Measurements from ENCODE around the gene RAD51B.

The RAD51B gene

GRCh38 chr14:68106456-68106855, 286.9 kb downstream of the RAD51B start:
- Histone ChIP-seq H3K4me1 (ENCODE audit: insufficient read depth, poor library complexity, severe bottlenecking) (peaks cover 10% of the 10 kb centered on the region), H3K36me3 (ENCODE audit: low read depth) (no peaks in the 10 kb centered on the region), H3K4me3 (ENCODE audit: severe bottlenecking) (no peak overlapping the region), H3K27me3 (ENCODE audit: insufficient read depth, poor library complexity, severe bottlenecking) (no peaks in the 10 kb centered on the region), H3K27ac (ENCODE audit: poor library complexity, severe bottlenecking) (no peak overlapping the region), H3K9me3 (ENCODE audit: severe bottlenecking) (peaks cover 5% of the 10 kb centered on the region)
- ATAC-seq (ENCODE audit: low read depth) (no peak), DNase-seq (ENCODE audit: low spot score) (no peak)
- no peak for TF ChIP-seq CTCF (IDR thresholded peaks at IDR 0.05; ENCODE audit: poor library complexity, severe bottlenecking)

GRCh38 chr14:68106905-68107304, 287.3 kb downstream of the RAD51B start:
- no peak for ATAC-seq (ENCODE audit: low read depth)
- Histone ChIP-seq H3K9me3 (ENCODE audit: severe bottlenecking) (peaks cover under 1% of the 10 kb centered on the region), H3K36me3 (ENCODE audit: low read depth) (no peaks in the 10 kb centered on the region), H3K27ac (ENCODE audit: poor library complexity, severe bottlenecking) (no peak overlapping the region), H3K4me1 (ENCODE audit: insufficient read depth, poor library complexity, severe bottlenecking) (peaks cover 10% of the 10 kb centered on the region), H3K27me3 (ENCODE audit: insufficient read depth, poor library complexity, severe bottlenecking) (no peaks in the 10 kb centered on the region), H3K4me3 (ENCODE audit: severe bottlenecking) (no peak overlapping the region)
- TF ChIP-seq CTCF (IDR thresholded peaks at IDR 0.05; ENCODE audit: poor library complexity, severe bottlenecking) = no peak
- no peak for DNase-seq (ENCODE audit: low spot score)

GRCh38 chr14:68109132-68109900, 289.7 kb downstream of the RAD51B start:
- Histone ChIP-seq H3K27ac (ENCODE audit: poor library complexity, severe bottlenecking) (no peak overlapping the region), H3K9me3 (ENCODE audit: severe bottlenecking) (no peaks in the 10 kb centered on the region), H3K27me3 (ENCODE audit: insufficient read depth, poor library complexity, severe bottlenecking) (no peaks in the 10 kb centered on the region), H3K4me3 (ENCODE audit: severe bottlenecking) (no peak overlapping the region), H3K36me3 (ENCODE audit: low read depth) (no peaks in the 10 kb centered on the region), H3K4me1 (ENCODE audit: insufficient read depth, poor library complexity, severe bottlenecking) (peaks cover 5% of the 10 kb centered on the region)
- ATAC-seq (ENCODE audit: low read depth) = no peak
- DNase-seq (ENCODE audit: low spot score) = no peak
- TF ChIP-seq CTCF (IDR thresholded peaks at IDR 0.05; ENCODE audit: poor library complexity, severe bottlenecking) = no peak

- Histone ChIP-seq H3K4me3 (ENCODE audit: severe bottlenecking) (no peak overlapping the region), H3K4me1 (ENCODE audit: insufficient read depth, poor library complexity, severe bottlenecking) (no peaks in the 10 kb centered on the region), H3K27ac (ENCODE audit: poor library complexity, severe bottlenecking) (no peak overlapping the region), H3K27me3 (ENCODE audit: insufficient read depth, poor library complexity, severe bottlenecking) (no peaks in the 10 kb centered on the region), H3K36me3 (ENCODE audit: low read depth) (no peaks in the 10 kb centered on the region), H3K9me3 (ENCODE audit: severe bottlenecking) (no peaks in the 10 kb centered on the region)
- no peak for TF ChIP-seq CTCF (IDR thresholded peaks at IDR 0.05; ENCODE audit: poor library complexity, severe bottlenecking)
- ATAC-seq (ENCODE audit: low read depth) (no peak), DNase-seq (ENCODE audit: low spot score) (no peak)
Observed at GRCh38 chr14:68111097-68111852, 291.7 kb downstream of the RAD51B start.

All from RWPE2 (cell line).